ENCODE data around the gene SPTB. TPM values are rescaled to one million over a fixed set of nuclear protein-coding genes. Genes with fewer than 3 reads are reported as not detected.
A peak's percentile ranks its signal among the peaks of the same experiment; 100 is the strongest.

Gene SPTB
- total RNA-seq, 1 donor from 2014 or later: 79.4 TPM

GRCh38 chr14:64831419-64831818 is 48.3 kb downstream of the SPTB start:
- DNase-seq (ENCODE audit: missing footprints): no peak
- intact Hi-C loops (cut with DNase I): no loop called here
- no peak for ATAC-seq

GRCh38 chr14:64830961-64831360 is 48.7 kb downstream of the SPTB start:
- no peak for DNase-seq (ENCODE audit: missing footprints)
- intact Hi-C loops (cut with DNase I): no loop called here
- ATAC-seq: no peak

GRCh38 chr14:64828071-64828470 is 51.6 kb downstream of the SPTB start:
- intact Hi-C loops (cut with DNase I): no loop called here
- ATAC-seq: no peak
- DNase-seq (ENCODE audit: missing footprints): no peak

- no peak for ATAC-seq
These were observed 52.9 kb downstream of the SPTB start for GRCh38 chr14:64826845-64827244.

GRCh38 chr14:64826333-64826732 is 53.4 kb downstream of the SPTB start:
- DNase-seq (ENCODE audit: missing footprints) (no peak), ATAC-seq (no peak)
- intact Hi-C loops (cut with DNase I): no loop called here

More at GRCh38 chr14:64826845-64827244, 52.9 kb downstream of the SPTB start:
- DNase-seq (ENCODE audit: missing footprints): no peak
- intact Hi-C loops (cut with DNase I): no loop called here

GRCh38 chr14:64825509-64825908 is 54.2 kb downstream of the SPTB start:
- intact Hi-C loops (cut with DNase I): loop anchor here (2.0 kb wide), 1 partner anchor 55 kb away; no protein-coding TSS in a partner anchor
- DNase-seq (ENCODE audit: missing footprints) (no peak), ATAC-seq (peak; percentile 55)

- no peak for DNase-seq (ENCODE audit: missing footprints)
- ATAC-seq: no peak
- intact Hi-C loops (cut with DNase I): loop anchor here (2.0 kb wide), 1 partner anchor 56 kb away; no protein-coding TSS in a partner anchor
These were observed 54.7 kb downstream of the SPTB start for GRCh38 chr14:64825006-64825405.

- no peak for DNase-seq (ENCODE audit: missing footprints)
These were observed 55.2 kb downstream of the SPTB start for GRCh38 chr14:64824471-64824870.

GRCh38 chr14:64823305-64823861 is 56.3 kb downstream of the SPTB start:
- intact Hi-C loops (cut with DNase I): loop anchor here (2.0 kb wide), 1 partner anchor 163 kb away; the partner anchor contains the start of gene FNTB

More at GRCh38 chr14:64824471-64824870, 55.2 kb downstream of the SPTB start:
- intact Hi-C loops (cut with DNase I): loop anchor here (2.0 kb wide), 1 partner anchor 56 kb away; no protein-coding TSS in a partner anchor
- no peak for ATAC-seq

GRCh38 chr14:64821651-64822050 is 58.1 kb downstream of the SPTB start:
- no peak for ATAC-seq
- intact Hi-C loops (cut with DNase I): loop anchor here (2.0 kb wide), 1 partner anchor 165 kb away; the partner anchor contains the start of gene FNTB
- no peak for DNase-seq (ENCODE audit: missing footprints)

More at GRCh38 chr14:64823305-64823861, 56.3 kb downstream of the SPTB start:
- peak; percentile 91 for DNase-seq (ENCODE audit: missing footprints)
- peak; percentile 88 for ATAC-seq

- DNase-seq (ENCODE audit: missing footprints) (no peak), ATAC-seq (no peak)
- intact Hi-C loops (cut with DNase I): no loop called here
These were observed 61.6 kb downstream of the SPTB start for GRCh38 chr14:64818151-64818550.

- DNase-seq (ENCODE audit: missing footprints) (no peak), ATAC-seq (no peak)
- intact Hi-C loops (cut with DNase I): no loop called here
These were observed 62.1 kb downstream of the SPTB start for GRCh38 chr14:64817631-64818030.

GRCh38 chr14:64816221-64816783 is 63.4 kb downstream of the SPTB start:
- intact Hi-C loops (cut with DNase I): no loop called here
- DNase-seq (ENCODE audit: missing footprints) (no peak), ATAC-seq (peak; percentile 72)

GRCh38 chr14:64815257-64815656 is 64.5 kb downstream of the SPTB start:
- ATAC-seq: peak; percentile 41
- DNase-seq (ENCODE audit: missing footprints): no peak
- intact Hi-C loops (cut with DNase I): no loop called here

GRCh38 chr14:64812412-64812811 is 67.3 kb downstream of the SPTB start:
- DNase-seq (ENCODE audit: missing footprints) (no peak), ATAC-seq (no peak)
- intact Hi-C loops (cut with DNase I): no loop called here

GRCh38 chr14:64811676-64812075 is 68.0 kb downstream of the SPTB start:
- intact Hi-C loops (cut with DNase I): no loop called here
- no peak for DNase-seq (ENCODE audit: missing footprints)
- no peak for ATAC-seq

- ATAC-seq (no peak), DNase-seq (ENCODE audit: missing footprints) (no peak)
- intact Hi-C loops (cut with DNase I): no loop called here
These were observed 71.3 kb downstream of the SPTB start for GRCh38 chr14:64808449-64808848.

GRCh38 chr14:64807551-64807950 is 72.2 kb downstream of the SPTB start:
- DNase-seq (ENCODE audit: missing footprints) (peak; percentile 83), ATAC-seq (peak; percentile 95)
- intact Hi-C loops (cut with DNase I): no loop called here

- intact Hi-C loops (cut with DNase I): no loop called here
- DNase-seq (ENCODE audit: missing footprints): no peak
- no peak for ATAC-seq
These were observed 72.7 kb downstream of the SPTB start for GRCh38 chr14:64806862-64807495.

Data from Right ventricle myocardium inferior (tissue), 1 donor.